ENCODE data around the gene INSC.

GRCh38 chr11:15111215-15111614 is 3.5 kb upstream of the INSC start:
- no peak for TF ChIP-seq POLR2AphosphoS5 (IDR thresholded peaks at IDR 0.05; ENCODE audit: low read depth, low read length)
- no peak for TF ChIP-seq CEBPB (IDR thresholded peaks at IDR 0.05; ENCODE audit: low read depth, low read length)
- TF ChIP-seq RAD21 (IDR thresholded peaks at IDR 0.05 in 1 of 2, conservative IDR thresholded peaks at IDR 0.05 in 1 of 2; ENCODE audit: low read depth in 2 of 2, low read length in 2 of 2), result no peak
- no peak for TF ChIP-seq SAP30 (IDR thresholded peaks at IDR 0.05; ENCODE audit: insufficient read depth, insufficient replicate concordance, low read length)
